ENCODE data around the gene THOC6. TPM values are rescaled to one million over a fixed set of nuclear protein-coding genes. Genes with fewer than 3 reads are reported as not detected.

The THOC6 gene
- total RNA-seq, 1 experiment from 2014 or later = 68.2 TPM

DNA sequence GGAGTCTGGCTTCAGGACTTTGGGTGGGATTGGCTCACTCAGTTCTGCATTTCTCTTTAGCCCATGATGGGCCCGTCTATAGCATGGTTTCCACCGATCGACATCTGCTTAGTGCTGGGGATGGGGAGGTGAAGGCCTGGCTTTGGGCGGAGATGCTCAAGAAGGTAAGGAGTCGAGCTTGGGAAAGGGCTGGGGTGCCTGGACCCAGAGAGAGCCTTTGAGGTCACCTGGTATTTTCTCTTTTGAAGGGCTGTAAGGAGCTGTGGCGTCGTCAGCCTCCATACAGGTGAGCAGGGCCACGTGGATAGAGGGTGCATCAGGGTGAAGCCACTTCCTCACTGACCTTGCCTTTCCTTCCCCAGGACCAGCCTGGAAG is 2.2 kb downstream of the THOC6 start:
- no peak overlapping the region for H3K27ac Mint-ChIP-seq
- TF ChIP-seq, protein P1, sequence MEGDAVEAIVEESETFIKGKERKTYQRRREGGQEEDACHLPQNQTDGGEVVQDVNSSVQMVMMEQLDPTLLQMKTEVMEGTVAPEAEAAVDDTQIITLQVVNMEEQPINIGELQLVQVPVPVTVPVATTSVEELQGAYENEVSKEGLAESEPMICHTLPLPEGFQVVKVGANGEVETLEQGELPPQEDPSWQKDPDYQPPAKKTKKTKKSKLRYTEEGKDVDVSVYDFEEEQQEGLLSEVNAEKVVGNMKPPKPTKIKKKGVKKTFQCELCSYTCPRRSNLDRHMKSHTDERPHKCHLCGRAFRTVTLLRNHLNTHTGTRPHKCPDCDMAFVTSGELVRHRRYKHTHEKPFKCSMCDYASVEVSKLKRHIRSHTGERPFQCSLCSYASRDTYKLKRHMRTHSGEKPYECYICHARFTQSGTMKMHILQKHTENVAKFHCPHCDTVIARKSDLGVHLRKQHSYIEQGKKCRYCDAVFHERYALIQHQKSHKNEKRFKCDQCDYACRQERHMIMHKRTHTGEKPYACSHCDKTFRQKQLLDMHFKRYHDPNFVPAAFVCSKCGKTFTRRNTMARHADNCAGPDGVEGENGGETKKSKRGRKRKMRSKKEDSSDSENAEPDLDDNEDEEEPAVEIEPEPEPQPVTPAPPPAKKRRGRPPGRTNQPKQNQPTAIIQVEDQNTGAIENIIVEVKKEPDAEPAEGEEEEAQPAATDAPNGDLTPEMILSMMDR (conservative IDR thresholded peaks at IDR 0.05) = no peak
- Histone ChIP-seq H3K79me1 (ENCODE audit: insufficient read depth, low read depth, low read length, poor library complexity, severe bottlenecking) (no peaks in the 10 kb centered on the region), H3K27ac (ENCODE audit: insufficient read length, low read depth, low read length) (no peak overlapping the region), H2AK5ac (ENCODE audit: insufficient read length, low read length) (no peak overlapping the region), H3K4ac (ENCODE audit: low read depth, low read length) (no peak overlapping the region), H3K27me3 (ENCODE audit: insufficient read depth, low read length) (no peaks in the 10 kb centered on the region), H3K23me2 (ENCODE audit: insufficient read length, low read depth, low read length, poor library complexity, severe bottlenecking) (peaks cover 22% of the 10 kb centered on the region), H3K9ac (ENCODE audit: extremely low read depth, insufficient read length, low read length) (no peak overlapping the region), H3K4me1 (ENCODE audit: insufficient read depth, low read length) (peaks cover 2% of the 10 kb centered on the region; the same call in 1 of the 2 replicates), H4K5ac (ENCODE audit: insufficient read length, low read depth, low read length) (no peak overlapping the region), H3T11ph (ENCODE audit: low read length) (no peak overlapping the region), H2BK20ac (ENCODE audit: low read depth, low read length, poor library complexity, severe bottlenecking) (no peak overlapping the region), H3K4me2 (ENCODE audit: insufficient read depth, insufficient read length, low read length) (no peak overlapping the region), H3K56ac (ENCODE audit: insufficient read length, low read depth, low read length) (no peak overlapping the region), H3K14ac (ENCODE audit: insufficient read depth, low read length) (no peak overlapping the region), H3K79me2 (ENCODE audit: insufficient read depth, low read length) (no peaks in the 10 kb centered on the region), H2BK5ac (ENCODE audit: insufficient read length, low read length) (no peak overlapping the region), H3K18ac (ENCODE audit: insufficient read length, low read depth, low read length) (no peak overlapping the region), H3K23ac (ENCODE audit: insufficient read length, low read depth, low read length) (no peak overlapping the region), H4K91ac (ENCODE audit: insufficient read length, low read depth, low read length) (no peak overlapping the region), H3K9me3 (ENCODE audit: control insufficient read depth, low read depth, low read length) (no peaks in the 10 kb centered on the region), H2BK12ac (ENCODE audit: insufficient read length, low read depth, low read length) (no peak overlapping the region), H2AFZ (ENCODE audit: low read length) (no peak overlapping the region), H4K8ac (replicated peaks; ENCODE audit: insufficient read length, low read depth, low read length) (no peak overlapping the region), H4K20me1 (ENCODE audit: control insufficient read depth, insufficient read depth, insufficient read length) (no peaks in the 10 kb centered on the region), H2BK15ac (ENCODE audit: low read depth, low read length) (no peak overlapping the region), H2BK120ac (ENCODE audit: low read depth, low read length, poor library complexity, severe bottlenecking) (no peak overlapping the region)
- no CpG with 5 or more reads among the region's 8 CpGs for WGBS (ENCODE audit: extremely low coverage, insufficient read length, low lambda C conversion rate)
- H3K27me3 Mint-ChIP-seq (ENCODE audit: low read depth) = peaks cover 4% of the 10 kb centered on the region
- H3K4me3 Mint-ChIP-seq = no peak overlapping the region; a peak in 1 of 5 replicates
- DNase-seq = peak; percentile 23
- no peaks in the 10 kb centered on the region for H3K9me3 Mint-ChIP-seq
- peaks cover 22 to 47% of the 10 kb centered on the region in 2 experiments for H3K4me1 Mint-ChIP-seq
- peaks cover 16 to 51% (median 42%) of the 10 kb centered on the region in 3 experiments for H3K36me3 Mint-ChIP-seq (ENCODE audit: insufficient read depth in 1 of 3, low read depth in 3 of 3)

Data from H9 (cell line).